Transverse colon (tissue), 4 donors: ENCODE results near the gene CHST13. TPM values are rescaled to one million over a fixed set of nuclear protein-coding genes. Genes with fewer than 3 reads are reported as not detected.

Experiments used
- DNase-seq: peaks from one replicate; pipeline ENCODE4 v3.0.0-alpha.2; 2019
- H3K27ac ChIP-seq, 4 donors: fragments of 200-600 bp; sonication (generic); 2 replicates each; pipeline ENCODE4 v1.5.1; 2016 to 2018; ENCODE audit warnings: inconsistent platforms in 4 of 4
- H3K27me3 ChIP-seq: fragments of 200-600 bp; sonication (generic); 2 replicates; pipeline ENCODE4 v1.5.1; 2017; ENCODE audit warnings: inconsistent platforms
- H3K36me3 ChIP-seq, 4 donors: fragments of 200-600 bp; sonication (generic); 2 replicates each; pipeline ENCODE4 v1.5.1; 2017 to 2019; ENCODE audit warnings: inconsistent platforms in 4 of 4
- H3K4me1 ChIP-seq, 4 donors: fragments of 200-600 bp; sonication (generic); 2 replicates each; pipeline ENCODE4 v1.5.1; 2017 to 2020; ENCODE audit warnings: inconsistent platforms in 4 of 4
- H3K4me3 ChIP-seq, 4 donors: fragments of 200-600 bp; sonication (generic); 1 replicate in 1 of 4; 2 replicates in 3 of 4; pipeline versions ENCODE4 v1.5.1 to v1.6.1; 2017 to 2019; ENCODE audit warnings: inconsistent platforms in 4 of 4
- H3K9me3 ChIP-seq, 2 donors: fragments of 200-600 bp; sonication (generic); 2 replicates each; pipeline ENCODE4 v1.5.1; 2017 to 2019; ENCODE audit warnings: inconsistent platforms in 2 of 2
- CTCF ChIP-seq, 5 experiments: fragments of 200-600 bp in 3 of 5; fragments of 450-650 bp in 2 of 5; sonication (generic) in 3 of 5; IDR thresholded peaks; 1 replicate in 2 of 5; 2 replicates in 3 of 5; pipeline ENCODE4 v1.5.1; 2016 to 2017; ENCODE audit warnings: antibody characterized with exemption in 5 of 5, inconsistent platforms in 3 of 5, mild to moderate bottlenecking in 2 of 5, moderate library complexity in 1 of 5
- EP300 ChIP-seq: sonication (generic); formaldehyde crosslinking; IDR thresholded peaks from one replicate; pipeline ENCODE4 v1.6.1; 2017; ENCODE audit warnings: antibody characterized with exemption, low read depth
- POLR2A ChIP-seq: fragments of 450-650 bp; IDR thresholded peaks from one replicate; pipeline ENCODE4 v1.6.1; 2016; ENCODE audit warnings: antibody characterized with exemption, mild to moderate bottlenecking, moderate library complexity
- POLR2AphosphoS5 ChIP-seq, 3 donors: sonication (generic); formaldehyde crosslinking; IDR thresholded peaks; one replicate each; pipeline ENCODE4 v1.6.1; 2016; ENCODE audit warnings: antibody characterized with exemption in 3 of 3
- WGBS, 2 donors: methylation state at CpG; one replicate each; pipeline ENCODE4 v1.1.5; 2018; ENCODE audit warnings: low coverage in 1 of 2; 5-methylcytosine and 5-hydroxymethylcytosine counted together
- in situ Hi-C, 4 donors: fragments of 200-750 bp; cut with MboI; loops; one replicate each; pipeline versions ENCODE4 v1.15.0 to v1.15.1; 2017; ENCODE audit warnings: low sequenced_read_pairs in 3 of 4, low pct_ligation_motif_present in 1 of 4, low pct_unique_long_range_greater_than_20kb in 1 of 4
- intact Hi-C: fragments of 100-400 bp; cut with DNase I; formaldehyde crosslinking; loops from one replicate; pipeline ENCODE4 v1.15.1; 2023; ENCODE audit warnings: low total_unique reads
- total RNA-seq, 4 donors: library from RNA; depleted of rRNA; stranded (reverse); fragments of >200 nt; gene quantifications; one replicate each; pipeline ENCODE4 v1.1.0, GENCODE V29; 2016

Gene CHST13
- total RNA-seq, 4 donors from 2014 or later = 2.0 to 6.4 (median 4.9) TPM; not detected in 1

- H3K4me1 ChIP-seq = no peaks in the 10 kb centered on the region
- TF ChIP-seq POLR2AphosphoS5 (IDR thresholded peaks at IDR 0.05) (no peak), POLR2A (no peak), CTCF (IDR thresholded peaks at IDR 0.05) (no peak), EP300 (no peak)
- WGBS, 2 donors = 81 to 100% methylated on average over 1 to 5 of the region's 5 CpGs
- no peak overlapping the region for H3K27ac ChIP-seq
- in situ Hi-C loops = no loop called here
- peaks cover 18% of the 10 kb centered on the region for H3K27me3 ChIP-seq
- no peaks in the 10 kb centered on the region for H3K9me3 ChIP-seq
- no peaks in the 10 kb centered on the region for H3K36me3 ChIP-seq
- DNase-seq = peak; percentile 4
- no peak overlapping the region for H3K4me3 ChIP-seq
- intact Hi-C loops = loop anchor here (2.0 kb wide), 1 partner anchor 79 kb away; no protein-coding TSS in a partner anchor
These were observed 21.6 kb downstream of the CHST13 start for GRCh38 chr3:126545544-126545943.

DNA sequence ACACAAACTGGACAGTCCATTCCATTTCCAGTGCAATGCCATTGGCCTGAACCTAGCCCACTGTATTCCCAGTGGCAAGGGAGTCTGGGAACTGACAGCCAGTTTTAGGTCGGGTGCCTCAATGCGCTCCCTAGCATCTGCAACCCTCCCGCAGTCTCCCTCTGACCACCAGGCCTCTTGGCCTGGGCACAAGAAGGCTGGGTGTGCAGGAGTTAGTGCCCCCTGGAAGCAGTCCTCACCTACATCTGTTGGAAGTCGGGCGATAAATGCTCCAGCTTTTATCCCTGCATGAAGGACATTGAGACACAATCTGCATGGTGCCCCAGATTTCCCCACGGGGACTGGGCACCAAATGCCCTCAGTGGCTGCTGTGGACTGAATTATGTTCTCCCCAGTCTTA lies 22.1 kb downstream of the CHST13 start:
- no peak overlapping the region for H3K4me3 ChIP-seq
- in situ Hi-C loops (no loop called here), intact Hi-C loops (no loop called here)
- H3K9me3 ChIP-seq = no peaks in the 10 kb centered on the region
- TF ChIP-seq POLR2A (no peak), POLR2AphosphoS5 (IDR thresholded peaks at IDR 0.05) (no peak), CTCF (IDR thresholded peaks at IDR 0.05) (no peak), EP300 (no peak)
- no peaks in the 10 kb centered on the region for H3K36me3 ChIP-seq
- peaks cover 17% of the 10 kb centered on the region for H3K27me3 ChIP-seq
- 92% methylated on average over 6 of the region's 6 CpGs; no CpG with 5 or more reads in 1 of the 2 donors for WGBS, 2 donors
- no peaks in the 10 kb centered on the region for H3K4me1 ChIP-seq
- no peak overlapping the region for H3K27ac ChIP-seq
- DNase-seq = peak; percentile 1

GRCh38 chr3:126546549-126547239 lies 22.7 kb downstream of the CHST13 start:
- peak; percentile 1 for DNase-seq

DNA sequence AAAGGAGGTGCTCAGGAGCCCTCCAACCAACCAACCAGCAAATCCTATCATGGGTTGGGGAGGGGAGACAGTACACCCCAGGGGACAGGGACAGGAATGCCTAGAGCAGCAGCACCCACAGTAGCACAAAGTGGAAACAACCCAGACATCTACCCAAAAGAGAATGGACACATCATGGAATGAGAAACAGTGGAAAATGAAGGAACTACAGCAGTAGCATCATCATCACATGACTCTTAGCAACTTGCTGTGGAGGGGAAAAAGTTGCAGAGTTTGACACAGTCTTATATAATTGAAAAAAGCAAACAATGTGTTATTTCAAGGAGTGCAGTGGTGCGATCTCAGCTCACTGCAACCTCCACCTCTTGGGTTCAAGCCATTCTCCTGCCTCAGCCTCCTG lies 23.8 kb downstream of the CHST13 start:
- H3K4me1 ChIP-seq = no peaks in the 10 kb centered on the region
- no peak for DNase-seq
- in situ Hi-C loops = no loop called here
- H3K9me3 ChIP-seq = no peaks in the 10 kb centered on the region
- H3K27ac ChIP-seq = no peak overlapping the region
- H3K4me3 ChIP-seq = no peak overlapping the region
- intact Hi-C loops = no loop called here
- 55% methylated on average over 1 of the region's 1 CpG; no CpG with 5 or more reads in 1 of the 2 donors for WGBS, 2 donors
- no peaks in the 10 kb centered on the region for H3K27me3 ChIP-seq
- H3K36me3 ChIP-seq = no peaks in the 10 kb centered on the region
- no peak for TF ChIP-seq CTCF (IDR thresholded peaks at IDR 0.05)
- TF ChIP-seq POLR2AphosphoS5 (IDR thresholded peaks at IDR 0.05) = no peak
- no peak for TF ChIP-seq EP300
- TF ChIP-seq POLR2A = no peak

More at GRCh38 chr3:126546549-126547239, 22.7 kb downstream of the CHST13 start:
- TF ChIP-seq CTCF (IDR thresholded peaks at IDR 0.05) (no peak), POLR2AphosphoS5 (IDR thresholded peaks at IDR 0.05) (no peak), EP300 (no peak), POLR2A (no peak)
- no peaks in the 10 kb centered on the region for H3K9me3 ChIP-seq
- no peaks in the 10 kb centered on the region for H3K36me3 ChIP-seq
- H3K27me3 ChIP-seq = peaks cover 10% of the 10 kb centered on the region
- H3K4me3 ChIP-seq = no peak overlapping the region
- 79 to 80% methylated on average over 1 to 8 of the region's 8 CpGs for WGBS, 2 donors
- no peaks in the 10 kb centered on the region for H3K4me1 ChIP-seq
- in situ Hi-C loops = no loop called here
- intact Hi-C loops = no loop called here
- no peak overlapping the region for H3K27ac ChIP-seq
